Cardiac fibroblast (primary cell): ENCODE measurements around the gene SERPINC1.
A peak's percentile ranks its signal among the peaks of the same experiment; 100 is the strongest.

Source experiments
- DNase-seq, 2 donors: peaks; one replicate each; pipeline versions ENCODE4 v3.0.0 to v3.0.0-alpha.2; 2010; ENCODE audit warnings: low read depth in 2 of 2
- H3K4me3 ChIP-seq, 2 donors: replicated peaks in 1 of 2; 1 replicate in 1 of 2; 2 replicates in 1 of 2; pipeline ENCODE4 v1.5.1; 2011; ENCODE audit warnings: low read depth in 2 of 2, low read length in 2 of 2, mild to moderate bottlenecking in 2 of 2, moderate library complexity in 1 of 2
- CTCF ChIP-seq: IDR thresholded peaks from one replicate; pipeline ENCODE4 v1.5.1; 2011; ENCODE audit warnings: low read depth, mild to moderate bottlenecking, low read length, inconsistent platforms

SERPINC1 gene

GRCh38 chr1:173915596-173915995 is 1.5 kb downstream of the SERPINC1 start:
- no peak for DNase-seq
- TF ChIP-seq CTCF: no peak
- H3K4me3 ChIP-seq: no peak overlapping the region

- peak; percentile 21 to 52 for DNase-seq
These were observed 2.7 kb downstream of the SERPINC1 start for GRCh38 chr1:173914366-173914871.

GRCh38 chr1:173913111-173913510 is 4.0 kb downstream of the SERPINC1 start:
- no peak overlapping the region for H3K4me3 ChIP-seq
- no peak for TF ChIP-seq CTCF
- no peak for DNase-seq

More at GRCh38 chr1:173914366-173914871, 2.7 kb downstream of the SERPINC1 start:
- H3K4me3 ChIP-seq: no peak overlapping the region
- peak; percentile 65 for TF ChIP-seq CTCF

- no peak overlapping the region for H3K4me3 ChIP-seq
- no peak for TF ChIP-seq CTCF
- DNase-seq: no peak
These were observed 13.1 kb downstream of the SERPINC1 start for GRCh38 chr1:173903827-173904531.

- H3K4me3 ChIP-seq: no peak overlapping the region
- no peak for DNase-seq
- TF ChIP-seq CTCF: no peak
These were observed 16.1 kb downstream of the SERPINC1 start for GRCh38 chr1:173900992-173901391.

GRCh38 chr1:173900427-173900826 is 16.7 kb downstream of the SERPINC1 start:
- no peak for TF ChIP-seq CTCF
- DNase-seq: no peak
- no peak overlapping the region for H3K4me3 ChIP-seq
